ENCODE results near the gene KIAA1549.

- TF ChIP-seq CTCF (IDR thresholded peaks at IDR 0.05), result no peak
- no peak for TF ChIP-seq POLR2AphosphoS5 (IDR thresholded peaks at IDR 0.05; ENCODE audit: low read depth, low read length)
Measured at GRCh38 chr7:138907850-138908249, 73.3 kb downstream of the KIAA1549 start.
